HG03378 (cell line): Measurements from ENCODE around the gene CD151.

ENCODE experiments used
- ATAC-seq: cut with Tn5 transposase; IDR thresholded peaks from one replicate; pipeline ENCODE4 v1.9.1; 2021; ENCODE audit warnings: mild to moderate bottlenecking, moderate library complexity; ENCODE audit not compliant: unreplicated experiment

CD151 gene

DNA sequence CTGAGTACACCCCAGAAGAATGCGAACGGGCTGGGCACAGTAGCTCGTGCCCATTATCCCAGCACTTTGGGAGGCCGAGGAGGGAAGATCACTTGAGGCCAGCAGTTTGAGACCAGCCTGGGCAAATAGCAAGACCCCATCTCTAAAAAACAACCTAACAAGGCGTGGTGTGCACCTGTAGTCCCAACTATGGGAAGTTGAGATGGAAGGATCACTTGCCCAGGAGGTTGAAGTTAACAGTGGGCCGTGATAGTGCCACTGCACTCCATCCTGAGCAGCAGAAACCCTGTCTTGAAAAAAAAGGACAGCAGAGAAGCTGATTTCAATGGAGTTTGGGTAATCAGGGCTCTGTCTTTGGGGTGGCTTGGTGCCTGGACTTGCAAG, 19.7 kb upstream of the CD151 start:
- no peak for ATAC-seq

DNA sequence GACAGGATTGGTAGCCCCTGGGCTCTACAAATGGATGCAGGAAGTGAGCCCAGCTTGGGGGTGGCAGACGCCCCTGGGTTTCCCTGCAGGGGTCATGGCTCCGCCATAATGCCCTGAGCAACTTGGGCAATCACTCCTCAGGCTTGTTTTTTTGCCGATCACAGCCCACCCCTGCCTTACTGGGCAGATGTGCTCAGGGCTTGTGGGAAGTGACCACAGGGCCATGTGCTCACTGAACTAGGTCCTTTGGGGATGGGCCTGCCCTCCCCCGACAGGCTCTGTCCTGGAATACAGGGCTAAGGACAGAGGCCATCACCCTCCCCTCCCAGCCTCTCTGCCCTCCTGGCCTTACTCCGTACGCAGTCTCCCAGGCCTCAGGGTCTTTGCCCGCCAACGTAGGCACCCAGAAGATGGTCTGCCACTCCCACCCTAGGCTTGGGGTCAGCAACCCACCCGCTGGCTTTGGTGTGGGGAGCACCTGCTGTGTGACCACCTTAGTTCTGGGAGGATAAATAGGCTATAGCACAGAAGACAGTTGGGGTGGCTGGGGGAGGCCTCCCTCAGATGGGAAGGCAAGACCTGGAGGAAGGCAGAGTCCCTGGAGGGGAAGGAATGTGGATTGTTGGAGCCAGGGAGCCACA, 19.2 kb upstream of the CD151 start:
- no peak for ATAC-seq

- no peak for ATAC-seq
Observed at GRCh38 chr11:815675-816432, 16.9 kb upstream of the CD151 start.

DNA sequence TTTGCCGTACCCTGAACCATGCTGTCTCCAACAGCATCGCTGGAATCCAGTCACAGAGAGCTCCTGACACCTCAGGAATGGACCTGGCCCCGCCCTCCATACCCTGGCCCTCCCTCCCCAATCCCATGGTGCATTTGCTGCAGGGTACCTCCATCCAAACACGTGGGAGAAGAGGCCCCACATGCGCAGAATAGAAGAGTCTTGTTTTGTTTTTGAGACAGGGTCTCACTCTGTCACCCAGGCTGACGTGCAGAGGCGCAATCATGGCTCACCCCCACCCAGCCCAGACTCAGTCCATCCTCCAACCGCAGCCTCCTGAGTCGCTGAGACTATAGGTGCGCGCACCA, 16.3 kb upstream of the CD151 start:
- no peak for ATAC-seq

- ATAC-seq = no peak
Observed at GRCh38 chr11:818396-819128, 14.2 kb upstream of the CD151 start, which contains the start of gene PNPLA2. Gene PNPLA2, plus strand, starts transcription at chr11:818914. Its CDS starts 805 bp downstream, at chr11:819719.

- ATAC-seq = peak; percentile 28
Observed at GRCh38 chr11:819129-819931, 13.4 kb upstream of the CD151 start.

DNA sequence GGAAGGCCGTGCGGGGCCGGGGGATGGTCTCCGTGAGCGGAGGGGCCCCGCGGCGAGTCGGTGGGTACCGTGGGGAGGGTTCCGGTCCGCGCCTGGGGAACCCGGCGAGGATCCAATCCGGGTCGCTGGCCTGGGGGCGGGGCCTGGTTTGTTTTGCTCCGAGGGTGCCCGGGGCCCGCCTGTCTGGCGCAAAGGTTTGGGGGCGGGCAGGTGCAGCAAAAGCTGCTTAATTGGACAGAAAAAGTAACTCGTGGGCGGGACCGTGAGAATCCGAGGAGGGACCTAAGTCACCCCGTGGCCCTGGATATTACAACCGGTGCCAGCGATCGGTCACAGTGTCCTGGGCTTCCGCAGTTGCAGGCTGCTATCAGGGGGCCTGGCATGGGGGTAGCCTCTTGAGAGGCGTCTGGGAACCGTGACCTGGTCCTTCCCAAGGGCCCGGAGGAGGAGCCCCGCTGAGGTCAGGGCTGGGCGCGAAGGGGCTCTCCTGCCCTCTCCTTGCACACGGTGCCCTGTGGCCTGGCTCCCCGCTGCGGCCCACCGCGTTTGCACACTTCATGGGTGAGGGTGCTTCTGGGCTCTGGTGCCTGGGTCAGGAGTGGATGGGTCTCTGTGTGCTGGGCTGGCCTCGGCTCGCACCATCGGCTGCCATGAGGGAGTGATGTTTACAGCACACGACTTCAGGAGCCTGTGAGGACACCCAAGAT, 12.7 kb upstream of the CD151 start:
- peak; percentile 54 for ATAC-seq

- ATAC-seq = no peak
Observed at GRCh38 chr11:820655-821511, 11.9 kb upstream of the CD151 start.

DNA sequence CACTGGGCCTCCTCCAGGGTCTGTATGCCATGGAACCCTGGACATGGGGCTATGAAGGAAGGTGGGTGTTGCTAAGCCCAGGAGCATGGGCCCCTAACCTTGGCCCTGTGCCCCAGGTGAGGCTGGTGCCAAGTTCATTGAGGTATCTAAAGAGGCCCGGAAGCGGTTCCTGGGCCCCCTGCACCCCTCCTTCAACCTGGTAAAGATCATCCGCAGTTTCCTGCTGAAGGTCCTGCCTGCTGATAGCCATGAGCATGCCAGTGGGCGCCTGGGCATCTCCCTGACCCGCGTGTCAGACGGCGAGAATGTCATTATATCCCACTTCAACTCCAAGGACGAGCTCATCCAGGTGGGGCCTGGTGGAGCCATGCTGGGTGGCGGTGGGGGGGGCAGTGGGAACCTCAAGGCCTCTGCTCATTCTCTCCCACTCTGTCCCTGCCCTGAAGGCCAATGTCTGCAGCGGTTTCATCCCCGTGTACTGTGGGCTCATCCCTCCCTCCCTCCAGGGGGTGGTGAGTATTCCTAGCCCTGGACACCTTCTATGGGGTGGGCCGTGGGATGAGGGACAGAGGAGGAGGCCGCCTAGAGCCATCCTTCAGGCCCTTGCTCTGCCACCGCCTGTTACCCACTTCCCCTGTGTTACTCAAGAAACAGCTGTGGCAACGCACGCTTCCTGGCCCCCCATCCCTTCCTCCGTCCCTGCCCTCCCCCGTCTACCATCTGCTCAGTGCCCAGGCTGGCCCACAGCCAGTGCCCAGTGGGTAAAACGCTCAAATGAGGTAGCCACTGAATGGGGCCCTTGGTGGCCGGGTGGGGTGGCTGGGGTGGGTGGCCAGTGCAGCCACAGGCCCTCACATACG, 11.0 kb upstream of the CD151 start:
- ATAC-seq = no peak

GRCh38 chr11:823441-824291, 9.1 kb upstream of the CD151 start:
- ATAC-seq = no peak

GRCh38 chr11:824292-824880, 8.4 kb upstream of the CD151 start:
- ATAC-seq = no peak

- ATAC-seq = no peak
Observed at GRCh38 chr11:824942-825341, 7.8 kb upstream of the CD151 start.

- no peak for ATAC-seq
Observed at GRCh38 chr11:825366-826226, 7.2 kb upstream of the CD151 start.

DNA sequence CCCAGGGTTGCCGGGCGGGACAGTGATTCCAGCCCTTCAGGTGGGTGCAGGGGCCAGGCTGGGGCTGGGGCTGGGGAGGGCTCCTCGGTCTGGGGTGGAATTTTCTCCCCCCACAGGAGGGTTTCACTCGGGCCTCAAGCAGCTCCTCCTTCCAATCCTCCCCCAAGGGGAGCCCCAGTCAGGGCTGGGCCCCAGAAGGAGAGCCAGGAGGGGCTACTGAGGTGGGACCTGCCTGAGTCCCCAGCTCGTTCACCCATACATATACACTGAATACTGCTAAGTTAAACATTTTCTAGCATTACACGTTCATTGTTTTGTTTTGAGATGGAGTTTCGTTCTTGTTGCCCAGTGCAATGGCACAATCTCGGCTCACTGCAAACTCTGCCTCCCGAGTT, 6.5 kb upstream of the CD151 start:
- no peak for ATAC-seq

GRCh38 chr11:826836-827145, 6.0 kb upstream of the CD151 start:
- no peak for ATAC-seq

- ATAC-seq = no peak
Observed at GRCh38 chr11:827146-827896, 5.4 kb upstream of the CD151 start.
